Gastrocnemius medialis (tissue), 4 donors: ENCODE results near the gene ITPR3.

ENCODE experiments used
- POLR2A ChIP-seq, 2 donors: fragments of 450-650 bp; IDR thresholded peaks; one replicate each; pipeline ENCODE4 v1.6.1; 2017; ENCODE audit warnings: antibody characterized with exemption in 2 of 2, mild to moderate bottlenecking in 2 of 2, moderate library complexity in 2 of 2
- TF ChIP-seq, protein P1 (sequence below), 5 experiments: fragments of 450-650 bp in 3 of 5; fragments of 200-600 bp in 2 of 5; sonication (generic) in 2 of 5; IDR thresholded peaks in 4 of 5; conservative IDR thresholded peaks in 1 of 5; 1 replicate in 4 of 5; 2 replicates in 1 of 5; pipeline ENCODE4 v1.5.1; 2016 to 2019; ENCODE audit warnings: antibody characterized with exemption in 5 of 5, mild to moderate bottlenecking in 3 of 5, moderate library complexity in 3 of 5

GRCh38 chr6:33724102-33725023 lies 103.2 kb downstream of the ITPR3 start:
- TF ChIP-seq, protein P1, sequence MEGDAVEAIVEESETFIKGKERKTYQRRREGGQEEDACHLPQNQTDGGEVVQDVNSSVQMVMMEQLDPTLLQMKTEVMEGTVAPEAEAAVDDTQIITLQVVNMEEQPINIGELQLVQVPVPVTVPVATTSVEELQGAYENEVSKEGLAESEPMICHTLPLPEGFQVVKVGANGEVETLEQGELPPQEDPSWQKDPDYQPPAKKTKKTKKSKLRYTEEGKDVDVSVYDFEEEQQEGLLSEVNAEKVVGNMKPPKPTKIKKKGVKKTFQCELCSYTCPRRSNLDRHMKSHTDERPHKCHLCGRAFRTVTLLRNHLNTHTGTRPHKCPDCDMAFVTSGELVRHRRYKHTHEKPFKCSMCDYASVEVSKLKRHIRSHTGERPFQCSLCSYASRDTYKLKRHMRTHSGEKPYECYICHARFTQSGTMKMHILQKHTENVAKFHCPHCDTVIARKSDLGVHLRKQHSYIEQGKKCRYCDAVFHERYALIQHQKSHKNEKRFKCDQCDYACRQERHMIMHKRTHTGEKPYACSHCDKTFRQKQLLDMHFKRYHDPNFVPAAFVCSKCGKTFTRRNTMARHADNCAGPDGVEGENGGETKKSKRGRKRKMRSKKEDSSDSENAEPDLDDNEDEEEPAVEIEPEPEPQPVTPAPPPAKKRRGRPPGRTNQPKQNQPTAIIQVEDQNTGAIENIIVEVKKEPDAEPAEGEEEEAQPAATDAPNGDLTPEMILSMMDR (IDR thresholded peaks at IDR 0.05 in 4 of 5, conservative IDR thresholded peaks at IDR 0.05 in 1 of 5) = no peak
- no peak for TF ChIP-seq POLR2A (IDR thresholded peaks at IDR 0.05)
